H7 (cell line): ENCODE data around the gene KLF16. TPM values are rescaled to one million over a fixed set of nuclear protein-coding genes. Genes with fewer than 3 reads are reported as not detected.

Source experiments
- total RNA-seq: library from RNA; depleted of rRNA; stranded (reverse); fragments of >200 nt; shearing (Covaris generic); gene quantifications from 2 replicates; pipeline ENCODE4 v1.2.3, GENCODE V29; 2014; rRNA removed

The KLF16 gene
- total RNA-seq, 1 experiment from 2014 or later = 21.2 TPM

Other genes with a start within 250 kb of the KLF16 start
- 277 and 293 TPM in 2 replicates for gene TCF3, start 211.0 kb downstream of the KLF16 start, total RNA-seq
- gene ONECUT3, start 110.1 kb downstream of the KLF16 start, total RNA-seq = not detected in 2 replicates
- gene ATP8B3, start 51.3 kb downstream of the KLF16 start, total RNA-seq = 5.8 and 7.4 TPM in 2 replicates
- gene REXO1, start 15.1 kb downstream of the KLF16 start, total RNA-seq = 19.8 and 21.9 TPM in 2 replicates
- 87.0 and 134 TPM in 2 replicates for gene ABHD17A, start 21.9 kb upstream of the KLF16 start, total RNA-seq
- gene ADAT3, start 41.8 kb upstream of the KLF16 start, total RNA-seq = 10.0 and 12.7 TPM in 2 replicates
- gene SCAMP4, start 41.8 kb upstream of the KLF16 start, total RNA-seq = 33.4 and 35.7 TPM in 2 replicates
- gene CSNK1G2, start 77.6 kb upstream of the KLF16 start, total RNA-seq = 172 and 186 TPM in 2 replicates
- gene BTBD2, start 152.1 kb upstream of the KLF16 start, total RNA-seq = 126 and 129 TPM in 2 replicates
- 130 and 135 TPM in 2 replicates for gene MKNK2, start 187.7 kb upstream of the KLF16 start, total RNA-seq
- 7.7 and 8.9 TPM in 2 replicates for gene MOB3A, start 232.7 kb upstream of the KLF16 start, total RNA-seq
- 0.80 and 0.81 TPM in 2 replicates for gene IZUMO4, start 233.3 kb upstream of the KLF16 start, total RNA-seq